ENCODE data around the gene NID1.
"Not testable (repeated sequence)": the region's sequence is repeated elsewhere in the genome, so short reads cannot be mapped to it uniquely, and the experiment has no call there.

Gene NID1

GRCh38 chr1:235938709-235939479 lies 126.0 kb downstream of the NID1 start:
- DNase-seq (ENCODE audit: low read depth): no peak

- no peak for DNase-seq (ENCODE audit: low read depth)
Measured at GRCh38 chr1:235937123-235937522, 127.8 kb downstream of the NID1 start.

- DNase-seq (ENCODE audit: low read depth): no peak
Measured at GRCh38 chr1:235935235-235936225, 129.4 kb downstream of the NID1 start.

GRCh38 chr1:235933766-235934116 lies 131.1 kb downstream of the NID1 start:
- no peak for DNase-seq (ENCODE audit: low read depth)

DNA sequence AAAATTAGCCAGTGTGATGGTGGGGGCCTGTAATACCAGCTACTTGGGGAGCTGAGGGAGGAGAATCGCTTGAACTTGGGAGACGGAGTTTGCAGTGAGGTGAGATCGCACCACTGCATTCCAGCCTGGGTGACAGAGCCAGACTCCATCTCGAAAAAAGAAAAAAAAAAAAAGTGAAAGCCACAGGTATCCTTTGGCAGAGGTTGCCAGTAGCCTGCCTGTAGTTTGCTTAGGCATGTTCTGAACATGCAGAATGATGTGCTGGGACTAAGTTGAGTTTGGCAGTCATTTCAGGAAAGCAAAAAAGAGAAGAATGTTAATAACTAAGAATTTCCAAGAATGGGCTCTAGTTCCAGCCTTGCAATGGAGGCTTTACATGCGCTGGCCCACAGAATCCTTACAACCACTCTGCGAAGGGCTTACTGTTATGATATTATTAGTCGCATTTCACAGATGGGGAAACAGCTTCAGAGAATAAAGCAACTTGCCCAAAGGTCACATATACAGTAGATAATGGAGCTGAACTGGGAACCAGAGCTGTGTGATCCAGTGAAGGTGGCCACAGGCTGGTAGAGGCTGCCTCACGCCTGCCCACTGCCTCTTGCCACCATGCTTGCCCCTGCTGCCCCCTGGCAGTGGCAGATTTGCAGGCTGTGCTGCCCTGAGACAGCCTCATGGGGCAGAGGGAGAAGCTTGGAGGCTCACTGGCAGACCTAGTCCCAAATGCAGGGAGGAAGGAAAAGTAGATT lies 131.7 kb downstream of the NID1 start:
- DNase-seq (ENCODE audit: low read depth): no peak

DNA sequence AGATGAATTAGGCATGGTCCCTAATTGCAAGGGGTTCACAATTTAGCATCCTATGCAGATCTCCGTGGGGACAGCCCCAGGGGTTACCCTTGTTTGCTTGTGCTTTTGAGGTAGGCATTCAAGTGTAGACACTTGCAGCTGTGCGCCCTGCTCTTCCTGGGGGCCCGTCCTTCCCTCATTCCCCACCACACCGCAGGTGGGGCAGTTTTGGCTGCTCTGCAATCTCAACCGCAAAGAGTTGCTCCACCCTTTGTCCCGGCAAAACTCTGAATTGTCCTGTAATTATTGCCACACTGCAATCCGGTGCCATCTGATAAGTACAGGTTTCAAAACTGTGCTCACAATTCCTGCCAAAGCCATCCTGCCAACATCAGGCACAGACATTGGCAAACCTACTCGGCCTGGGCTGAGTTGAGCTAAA lies 132.8 kb downstream of the NID1 start:
- DNase-seq (ENCODE audit: low read depth): no peak

- DNase-seq (ENCODE audit: low read depth): no peak
Measured at GRCh38 chr1:235931171-235931738, 133.6 kb downstream of the NID1 start.

DNA sequence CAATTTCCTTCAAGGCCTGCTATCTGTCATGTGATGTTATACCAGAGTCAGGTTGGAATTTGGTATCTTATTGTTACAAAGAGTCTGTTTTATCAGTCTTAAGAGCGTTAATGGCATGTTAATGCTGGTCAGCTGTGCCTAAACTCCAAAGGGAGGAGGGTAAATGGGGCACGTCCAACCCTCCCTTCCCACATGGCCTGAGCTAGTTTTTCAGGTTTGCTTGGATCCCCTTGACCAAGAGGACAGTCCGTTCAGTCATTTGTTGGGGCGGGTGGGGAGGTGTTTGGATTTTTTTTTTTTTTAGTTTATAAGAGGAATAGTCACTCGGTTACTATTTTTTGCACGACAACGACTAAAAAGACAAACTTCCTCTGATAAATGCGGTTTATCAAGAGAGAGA lies 134.3 kb downstream of the NID1 start:
- DNase-seq (ENCODE audit: low read depth): no peak

DNA sequence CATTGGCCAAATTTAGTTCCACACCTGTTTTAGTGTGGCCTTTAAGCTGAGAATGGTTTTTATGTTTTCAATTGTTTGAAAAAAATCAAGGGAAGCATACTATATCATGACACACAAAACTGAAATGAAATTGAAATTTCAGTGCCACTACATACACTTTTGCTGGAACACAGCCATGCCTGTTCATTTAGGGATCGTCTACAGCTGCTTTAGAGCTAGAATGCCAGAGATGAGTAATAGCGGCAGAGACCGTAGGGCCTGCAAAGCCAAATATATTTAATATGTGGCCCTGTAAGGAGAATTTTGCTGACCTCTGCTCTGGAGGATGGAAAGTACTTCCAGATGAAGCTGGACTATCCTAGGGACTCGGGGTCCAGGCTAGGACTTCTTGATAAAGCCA lies 135.7 kb downstream of the NID1 start:
- DNase-seq (ENCODE audit: low read depth): no peak

DNA sequence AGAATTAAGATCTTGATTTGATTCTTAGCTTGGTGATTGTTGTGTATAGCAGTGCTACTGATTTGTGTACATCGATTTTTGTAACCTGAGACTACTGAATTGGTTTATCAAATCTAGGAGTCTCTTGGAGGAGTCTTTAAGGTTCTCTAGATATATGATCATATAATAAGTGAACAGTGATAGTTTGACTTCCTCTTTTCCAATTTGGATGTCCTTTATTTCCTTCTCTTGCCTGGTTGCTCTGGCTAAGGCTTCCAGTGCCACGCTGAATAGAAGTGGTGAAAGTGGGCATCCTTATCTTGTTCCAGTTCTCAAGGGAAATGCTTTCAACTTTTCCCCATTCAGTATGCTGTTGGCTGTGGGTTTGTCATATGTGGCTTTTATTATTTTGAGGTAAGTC lies 136.7 kb downstream of the NID1 start:
- no peak for DNase-seq (ENCODE audit: low read depth)

- DNase-seq (ENCODE audit: low read depth): not testable (repeated sequence)
Measured at GRCh38 chr1:235927551-235927950, 137.3 kb downstream of the NID1 start.
